Measurements from ENCODE around the gene AFDN.

The AFDN gene

GRCh38 chr6:167954151-167954550, 127.4 kb downstream of the AFDN start:
- Histone ChIP-seq H4K20me1 (peaks cover 0 to 30% (median 0%) of the 10 kb centered on the region in 11 experiments; a peak in 3 of 22 replicates), H3K36me3 (peaks cover 6 to 59% (median 41%) of the 10 kb centered on the region in 11 experiments; a peak in 21 of 22 replicates), H3K27me3 (no peaks in the 10 kb centered on the region), H3K9me3 (replicated peaks in 1 of 11) (no peaks in the 10 kb centered on the region), H3K9ac (peak overlapping the region in 5 of 11 experiments; percentile 44 to 72 (median 54); a peak in 9 of 22 replicates), H3K27ac (0 out of 22 replicates have a peak overlapping the region, but pooled peaks of 2 of the 11 experiments have one; percentile 26 to 79), H3K4me1 (peaks cover 62 to 89% (median 77%) of the 10 kb centered on the region in 10 experiments), H3K4me2 (peak overlapping the region in 10 of 11 experiments; percentile 14 to 97 (median 90); a peak in 17 of 22 replicates), H3K4me3 (peak overlapping the region in 7 of 10 experiments; percentile 25 to 73 (median 68); a peak in 11 of 20 replicates)
- no peak for TF ChIP-seq Cebpa-rat (IDR thresholded peaks at IDR 0.05)

- peaks cover 0 to 44% (median 0%) of the 10 kb centered on the region in 11 experiments; a peak in 3 of 22 replicates for H4K20me1 ChIP-seq
- peak overlapping the region in 8 of 11 experiments; percentile 1 to 71 (median 34); a peak in 10 of 22 replicates for H3K27ac ChIP-seq
- TF ChIP-seq Cebpa-rat (IDR thresholded peaks at IDR 0.05) = no peak
- peak overlapping the region; percentile 57 to 86 (median 65); a peak in 21 of 22 replicates for H3K4me2 ChIP-seq
- H3K27me3 ChIP-seq = no peaks in the 10 kb centered on the region
- H3K4me1 ChIP-seq = peaks cover 69 to 99% (median 82%) of the 10 kb centered on the region in 10 experiments
- 0 out of 20 replicates have a peak overlapping the region, but pooled peaks of 2 of the 10 experiments have one; percentile 0 to 6 for H3K4me3 ChIP-seq
- H3K9me3 ChIP-seq (replicated peaks in 1 of 11) = peaks cover 0 to 2% (median 0%) of the 10 kb centered on the region in 11 experiments; a peak in 1 of 22 replicates
- H3K36me3 ChIP-seq = peaks cover 0 to 42% (median 24%) of the 10 kb centered on the region in 11 experiments; a peak in 17 of 22 replicates
- peak overlapping the region in 1 of 11 experiments; percentile 7; a peak in 1 of 22 replicates for H3K9ac ChIP-seq
These were observed 129.8 kb downstream of the AFDN start for GRCh38 chr6:167956491-167956890.

GRCh38 chr6:167956983-167957492, 130.3 kb downstream of the AFDN start:
- peak overlapping the region; percentile 57 to 86 (median 65) for H3K4me2 ChIP-seq
- 0 out of 20 replicates have a peak overlapping the region, but pooled peaks of 2 of the 10 experiments have one; percentile 0 to 6 for H3K4me3 ChIP-seq
- peaks cover 0 to 49% (median 0%) of the 10 kb centered on the region in 11 experiments; a peak in 3 of 22 replicates for H4K20me1 ChIP-seq
- H3K36me3 ChIP-seq = peaks cover 0 to 48% (median 30%) of the 10 kb centered on the region in 11 experiments; a peak in 20 of 22 replicates
- TF ChIP-seq Cebpa-rat (IDR thresholded peaks at IDR 0.05) = no peak
- peak overlapping the region in 8 of 11 experiments; percentile 1 to 71 (median 34); a peak in 11 of 22 replicates for H3K27ac ChIP-seq
- H3K27me3 ChIP-seq = no peaks in the 10 kb centered on the region
- H3K9ac ChIP-seq = peak overlapping the region in 1 of 11 experiments; percentile 7; a peak in 1 of 22 replicates
- H3K9me3 ChIP-seq (replicated peaks in 1 of 11) = peaks cover 0 to 6% (median 0%) of the 10 kb centered on the region in 11 experiments; a peak in 4 of 22 replicates
- H3K4me1 ChIP-seq = peaks cover 67 to 100% (median 82%) of the 10 kb centered on the region in 10 experiments

- no peak for TF ChIP-seq Cebpa-rat (IDR thresholded peaks at IDR 0.05)
- H3K36me3 ChIP-seq = peaks cover 0 to 53% (median 36%) of the 10 kb centered on the region in 11 experiments; a peak in 20 of 22 replicates
- peaks cover 66 to 100% (median 81%) of the 10 kb centered on the region in 10 experiments for H3K4me1 ChIP-seq
- no peak overlapping the region for H3K4me3 ChIP-seq
- peaks cover 0 to 6% (median 0%) of the 10 kb centered on the region in 11 experiments; a peak in 4 of 22 replicates for H3K9me3 ChIP-seq (replicated peaks in 1 of 11)
- no peak overlapping the region for H3K9ac ChIP-seq
- peak overlapping the region in 7 of 11 experiments; percentile 22 to 72 (median 47); a peak in 10 of 22 replicates for H3K27ac ChIP-seq
- H3K27me3 ChIP-seq = no peaks in the 10 kb centered on the region
- H4K20me1 ChIP-seq = peaks cover 0 to 55% (median 0%) of the 10 kb centered on the region in 11 experiments; a peak in 3 of 22 replicates
- H3K4me2 ChIP-seq = peak overlapping the region; percentile 62 to 86 (median 65)
These were observed 130.9 kb downstream of the AFDN start for GRCh38 chr6:167957626-167958025.

- Histone ChIP-seq H3K9me3 (replicated peaks in 1 of 11) (peaks cover 0 to 6% (median 0%) of the 10 kb centered on the region in 11 experiments; a peak in 4 of 22 replicates), H3K27ac (no peak overlapping the region), H3K4me2 (peak overlapping the region; percentile 21 to 86 (median 64); a peak in 19 of 22 replicates), H3K4me3 (no peak overlapping the region), H3K4me1 (peaks cover 71 to 100% (median 91%) of the 10 kb centered on the region in 10 experiments), H3K9ac (no peak overlapping the region), H3K27me3 (no peaks in the 10 kb centered on the region), H3K36me3 (peaks cover 4 to 66% (median 54%) of the 10 kb centered on the region in 11 experiments; a peak in 20 of 22 replicates), H4K20me1 (peaks cover 0 to 68% (median 0%) of the 10 kb centered on the region in 11 experiments; a peak in 3 of 22 replicates)
- TF ChIP-seq Cebpa-rat (IDR thresholded peaks at IDR 0.05) = no peak
These were observed 133.9 kb downstream of the AFDN start for GRCh38 chr6:167960579-167960978.

GRCh38 chr6:167962711-167963110, 136.0 kb downstream of the AFDN start:
- H3K27me3 ChIP-seq = no peaks in the 10 kb centered on the region
- no peak for TF ChIP-seq Cebpa-rat (IDR thresholded peaks at IDR 0.05)
- peak overlapping the region in 7 of 11 experiments; percentile 1 to 36 (median 32); a peak in 7 of 22 replicates for H3K9ac ChIP-seq
- H3K27ac ChIP-seq = peak overlapping the region in 8 of 11 experiments; percentile 53 to 77 (median 57); a peak in 15 of 22 replicates
- peak overlapping the region; percentile 27 to 80 (median 67) for H3K4me2 ChIP-seq
- H3K4me1 ChIP-seq = peaks cover 55 to 92% (median 79%) of the 10 kb centered on the region in 10 experiments
- peaks cover 25 to 67% (median 59%) of the 10 kb centered on the region in 11 experiments for H3K36me3 ChIP-seq
- peaks cover 0 to 49% (median 0%) of the 10 kb centered on the region in 11 experiments; a peak in 2 of 22 replicates for H4K20me1 ChIP-seq
- no peak overlapping the region for H3K4me3 ChIP-seq
- H3K9me3 ChIP-seq (replicated peaks in 1 of 11) = peaks cover 0 to 21% (median 4%) of the 10 kb centered on the region in 11 experiments; a peak in 5 of 22 replicates

GRCh38 chr6:167963589-167964057, 136.9 kb downstream of the AFDN start:
- Histone ChIP-seq H3K27me3 (no peaks in the 10 kb centered on the region), H3K4me1 (peaks cover 46 to 83% (median 70%) of the 10 kb centered on the region in 10 experiments), H3K36me3 (peaks cover 35 to 74% (median 67%) of the 10 kb centered on the region in 11 experiments), H3K4me3 (no peak overlapping the region), H3K4me2 (peak overlapping the region; percentile 4 to 80 (median 67); a peak in 18 of 22 replicates), H3K9me3 (replicated peaks in 1 of 11) (peaks cover 0 to 21% (median 4%) of the 10 kb centered on the region in 11 experiments; a peak in 5 of 22 replicates), H3K9ac (peak overlapping the region in 4 of 11 experiments; percentile 15 to 36 (median 28); a peak in 3 of 22 replicates), H3K27ac (peak overlapping the region in 8 of 11 experiments; percentile 53 to 77 (median 57); a peak in 14 of 22 replicates), H4K20me1 (peaks cover 0 to 54% (median 0%) of the 10 kb centered on the region in 11 experiments; a peak in 2 of 22 replicates)
- TF ChIP-seq Cebpa-rat (IDR thresholded peaks at IDR 0.05) = no peak

All from BLaER1 treated with 17β-estradiol and CSF1 and Interleukin-3, amounts not matched to agents 10 nM and 100 nM (cell line).